Right forelimb (tissue), 1 donor: Measurements from ENCODE around the gene FBLIM1.

Experiments
- DNase-seq: peaks from one replicate; pipeline ENCODE4 v3.0.0-alpha.2; 2018

The FBLIM1 gene, protein sequence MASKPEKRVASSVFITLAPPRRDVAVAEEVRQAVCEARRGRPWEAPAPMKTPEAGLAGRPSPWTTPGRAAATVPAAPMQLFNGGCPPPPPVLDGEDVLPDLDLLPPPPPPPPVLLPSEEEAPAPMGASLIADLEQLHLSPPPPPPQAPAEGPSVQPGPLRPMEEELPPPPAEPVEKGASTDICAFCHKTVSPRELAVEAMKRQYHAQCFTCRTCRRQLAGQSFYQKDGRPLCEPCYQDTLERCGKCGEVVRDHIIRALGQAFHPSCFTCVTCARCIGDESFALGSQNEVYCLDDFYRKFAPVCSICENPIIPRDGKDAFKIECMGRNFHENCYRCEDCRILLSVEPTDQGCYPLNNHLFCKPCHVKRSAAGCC

GRCh38 chr1:15758343-15758931 is at the start of gene FBLIM1:
TSS of gene FBLIM1 (plus strand) at chr1:15758795. CDS start at chr1:15764984, 6,189 bp downstream.
- DNase-seq = no peak

GRCh38 chr1:15709226-15709625 is 49.4 kb upstream of the FBLIM1 start:
- DNase-seq = no peak

DNA sequence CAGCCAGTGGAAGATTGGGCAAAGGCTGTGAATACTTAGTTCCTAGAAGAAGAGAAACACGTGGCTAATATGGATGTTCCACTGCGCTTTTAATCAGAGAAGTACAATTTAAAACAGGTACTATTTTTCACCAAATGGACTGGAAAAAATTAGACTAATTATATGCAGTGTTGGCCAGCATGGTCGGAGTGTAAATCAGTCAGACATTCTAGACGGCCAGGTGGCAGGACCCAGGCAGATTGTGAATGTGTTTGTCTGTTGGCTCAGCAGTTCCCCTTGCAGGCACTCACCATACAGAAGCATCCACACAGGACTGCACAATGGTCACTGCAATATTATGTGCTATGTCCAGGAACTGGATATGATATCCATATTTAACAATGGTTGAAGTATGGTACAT is 46.4 kb upstream of the FBLIM1 start:
- DNase-seq = no peak

DNA sequence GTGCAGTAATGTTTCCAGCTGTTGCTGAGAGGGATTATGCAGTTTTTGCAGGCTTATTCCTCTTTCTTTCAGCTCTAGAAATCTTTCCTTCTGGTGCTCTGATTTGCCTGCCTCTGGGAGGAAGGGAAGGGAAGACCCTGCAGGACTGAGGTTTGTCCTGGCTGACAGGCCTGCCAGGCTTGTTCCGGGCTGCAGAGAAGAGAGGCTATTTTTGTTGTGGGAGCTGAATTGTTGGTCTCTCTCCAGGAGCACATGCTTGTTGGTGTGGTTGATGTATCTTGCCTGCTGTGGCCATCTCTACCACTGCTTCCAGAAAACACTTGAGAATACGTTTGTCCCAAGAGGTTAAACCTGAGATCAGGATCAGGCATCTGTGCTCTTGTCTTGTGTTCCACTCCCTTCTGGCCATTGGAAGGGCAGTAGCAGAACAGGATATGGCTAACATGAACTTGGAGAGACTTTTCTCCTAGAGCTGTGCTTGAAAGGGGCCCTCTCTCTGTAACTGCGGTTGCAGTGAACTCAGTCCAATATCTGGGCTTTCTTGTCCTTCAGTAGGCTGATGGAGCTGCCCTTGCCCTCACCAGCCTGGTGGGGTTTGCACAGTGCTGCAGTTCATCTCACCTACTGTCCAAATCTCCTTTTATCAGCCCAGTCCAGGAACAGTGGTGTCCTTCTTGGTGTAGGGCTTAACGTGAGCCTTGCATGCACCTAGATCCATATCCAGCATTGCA is 44.0 kb upstream of the FBLIM1 start:
- DNase-seq = no peak

DNA sequence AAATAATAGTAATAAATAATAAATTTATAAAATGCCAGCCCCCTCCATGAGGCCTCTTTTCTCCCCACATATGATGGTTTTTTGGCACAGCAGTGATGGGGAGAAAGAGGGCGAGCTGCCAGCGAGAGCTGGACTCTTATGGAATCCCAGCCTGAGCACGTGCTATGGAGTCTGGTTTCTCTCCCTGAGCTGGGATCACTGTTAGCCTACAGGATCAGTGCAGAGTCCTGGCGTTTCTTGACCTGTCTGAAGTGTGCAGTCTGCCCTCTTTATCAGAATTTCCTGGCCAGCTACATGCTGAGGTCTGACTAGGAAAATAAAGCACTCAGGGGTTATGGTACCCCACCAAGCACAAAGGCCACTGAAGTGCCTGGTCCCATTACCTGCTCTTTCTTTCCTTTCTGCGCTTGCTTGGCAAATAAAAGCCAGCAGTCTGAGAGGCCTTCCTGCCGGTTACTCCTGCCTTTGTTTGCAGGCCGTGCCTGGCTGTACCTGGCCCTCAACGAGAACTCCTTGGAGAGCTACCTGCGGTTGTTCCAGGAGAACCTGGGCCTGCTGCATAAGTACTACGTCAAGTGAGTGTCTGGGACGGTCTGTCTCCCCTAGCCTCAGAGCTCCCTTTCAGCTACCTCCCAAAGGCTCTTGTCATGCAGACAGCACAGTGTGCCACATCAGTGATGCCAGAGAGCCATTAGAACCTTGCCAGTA is 41.0 kb upstream of the FBLIM1 start:
- no peak for DNase-seq

DNA sequence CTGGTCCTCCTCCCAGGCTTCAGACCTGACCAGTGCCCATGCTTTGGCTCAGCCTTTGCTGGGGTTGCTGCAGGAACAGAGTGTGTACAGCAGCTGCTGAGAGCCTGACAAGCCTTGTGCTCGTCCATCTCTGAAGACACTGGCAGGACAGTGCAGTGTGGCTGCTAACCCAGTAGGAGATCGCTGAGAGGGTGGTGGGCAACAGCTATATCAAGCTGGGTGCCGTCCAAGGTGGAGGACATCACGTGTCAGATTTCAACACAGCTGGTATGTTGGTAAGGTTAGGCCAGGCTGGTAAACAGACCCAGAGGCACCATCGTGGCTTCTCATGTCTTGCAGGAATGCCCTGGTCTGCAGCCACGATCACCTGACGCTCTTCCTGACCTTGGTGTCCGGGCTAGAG is 40.4 kb upstream of the FBLIM1 start:
- no peak for DNase-seq

GRCh38 chr1:15719381-15720120 is 39.0 kb upstream of the FBLIM1 start:
- DNase-seq = no peak

- no peak for DNase-seq
These were observed 37.7 kb upstream of the FBLIM1 start for GRCh38 chr1:15720861-15721260.

DNA sequence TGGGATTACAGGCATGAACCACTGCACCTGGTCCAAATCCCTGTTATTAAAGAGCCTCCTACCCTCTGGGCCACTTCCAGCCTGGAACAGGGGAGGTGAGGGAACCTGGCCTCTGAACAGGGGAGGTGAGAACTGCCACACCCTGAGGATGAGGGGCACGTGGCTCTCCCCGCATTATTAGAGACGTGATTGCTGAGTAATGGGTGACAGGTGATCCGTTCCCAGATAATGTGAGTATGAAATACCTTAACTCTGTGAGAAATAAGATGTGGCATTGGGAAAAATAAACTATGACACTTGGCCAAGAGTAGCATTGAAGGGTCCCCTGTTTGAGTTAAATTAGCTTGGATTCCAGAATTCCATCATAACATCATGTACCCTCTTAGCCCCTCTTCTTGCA is 36.2 kb upstream of the FBLIM1 start:
- no peak for DNase-seq

GRCh38 chr1:15722836-15723532 is 35.6 kb upstream of the FBLIM1 start:
- DNase-seq = no peak

DNA sequence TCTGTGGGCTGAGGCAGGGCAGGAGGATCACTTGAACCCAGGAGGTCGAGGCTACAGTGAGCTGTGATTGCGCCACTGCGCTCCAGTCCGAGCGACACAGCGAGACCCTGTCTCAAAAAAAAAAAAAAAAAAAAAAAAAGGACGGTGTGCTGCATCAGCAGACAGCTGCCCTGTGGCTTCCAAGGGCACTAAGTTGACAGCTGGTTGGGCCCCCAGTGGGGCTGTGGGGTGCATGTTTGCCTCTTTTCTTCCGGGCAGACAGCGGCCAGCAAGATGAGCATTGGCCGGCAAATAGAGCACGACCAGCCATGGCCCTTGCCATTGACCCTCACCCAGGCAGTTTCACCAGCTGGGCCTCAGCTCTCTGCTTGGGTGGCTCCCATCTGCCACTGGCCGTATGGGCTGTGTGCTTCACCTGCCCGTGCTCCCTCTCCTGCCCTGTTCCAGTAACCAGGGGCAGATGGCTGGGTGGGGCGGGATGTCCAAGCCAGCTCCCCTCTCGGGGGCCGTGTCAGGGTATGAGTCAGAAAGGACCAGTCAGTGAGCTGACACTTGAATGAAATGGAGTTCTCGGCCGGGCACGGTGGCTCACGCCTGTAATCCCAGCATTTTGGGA is 34.9 kb upstream of the FBLIM1 start:
- DNase-seq = no peak

GRCh38 chr1:15724949-15725880 is 33.4 kb upstream of the FBLIM1 start:
- no peak for DNase-seq

GRCh38 chr1:15726508-15726907 is 32.1 kb upstream of the FBLIM1 start:
- no peak for DNase-seq

DNA sequence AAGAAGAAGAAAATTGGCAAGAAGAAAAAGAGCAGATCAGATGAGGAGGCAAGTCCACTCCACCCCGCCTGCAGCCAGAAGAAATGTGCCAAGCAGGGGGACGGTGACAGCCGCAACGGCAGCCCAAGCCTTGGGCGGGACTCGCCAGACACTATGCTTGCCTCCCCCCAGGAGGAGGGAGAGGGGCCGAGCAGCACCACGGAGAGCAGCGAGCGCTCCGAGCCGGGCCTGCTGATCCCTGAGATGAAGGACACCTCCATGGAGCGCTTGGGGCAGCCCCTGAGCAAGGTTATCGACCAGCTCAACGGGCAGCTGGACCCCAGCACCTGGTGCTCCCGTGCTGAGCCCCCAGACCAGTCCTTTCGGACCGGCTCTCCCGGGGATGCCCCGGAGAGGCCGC is 31.6 kb upstream of the FBLIM1 start:
- DNase-seq = no peak

DNA sequence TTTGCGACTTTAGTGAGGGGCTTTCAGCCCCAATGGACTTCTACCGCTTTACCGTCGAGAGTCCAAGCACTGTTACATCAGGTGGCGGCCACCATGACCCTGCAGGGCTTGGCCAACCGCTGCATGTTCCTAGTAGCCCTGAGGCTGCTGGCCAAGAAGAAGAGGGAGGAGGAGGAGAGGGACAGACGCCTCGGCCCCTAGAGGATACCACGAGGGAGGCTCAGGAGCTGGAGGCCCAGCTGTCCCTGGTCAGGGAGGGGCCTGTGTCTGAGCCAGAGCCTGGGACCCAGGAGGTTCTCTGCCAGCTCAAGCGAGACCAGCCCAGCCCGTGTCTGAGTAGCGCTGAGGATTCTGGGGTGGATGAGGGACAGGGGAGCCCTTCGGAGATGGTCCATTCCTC is 31.2 kb upstream of the FBLIM1 start:
- DNase-seq = no peak

DNA sequence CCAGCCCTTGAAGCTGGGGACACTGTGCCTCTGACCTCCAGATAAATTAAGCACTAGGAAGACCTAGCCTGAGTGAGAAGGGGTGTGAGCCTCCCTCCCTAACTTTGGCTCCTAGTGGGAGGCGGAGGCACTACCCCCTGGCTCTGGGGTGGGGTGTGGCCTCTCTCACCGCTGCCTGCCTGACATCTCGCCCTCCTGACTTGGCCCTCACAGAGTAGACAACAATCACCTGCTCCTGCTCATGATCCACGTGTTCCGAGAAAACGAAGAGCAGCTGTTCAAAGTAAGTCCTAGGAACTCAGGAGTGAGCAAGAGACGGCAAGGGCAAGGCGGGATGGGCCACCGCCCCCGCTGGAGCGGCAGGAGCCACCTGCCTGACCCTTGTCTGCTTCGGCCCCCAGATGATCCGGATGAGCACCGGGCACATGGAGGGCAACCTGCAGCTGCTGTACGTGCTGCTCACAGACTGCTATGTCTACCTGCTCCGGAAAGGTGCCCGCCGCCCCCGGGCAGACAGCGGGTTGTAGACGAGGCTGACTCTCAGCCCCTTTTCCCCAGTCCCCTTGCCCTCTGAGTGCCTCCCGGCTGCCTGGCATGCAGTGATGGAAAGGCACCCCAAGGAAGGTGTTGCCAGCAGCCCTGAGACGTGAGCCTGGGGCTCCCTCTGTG is 30.6 kb upstream of the FBLIM1 start:
- DNase-seq = no peak

- no peak for DNase-seq
These were observed 29.5 kb upstream of the FBLIM1 start for GRCh38 chr1:15728937-15729657.

DNA sequence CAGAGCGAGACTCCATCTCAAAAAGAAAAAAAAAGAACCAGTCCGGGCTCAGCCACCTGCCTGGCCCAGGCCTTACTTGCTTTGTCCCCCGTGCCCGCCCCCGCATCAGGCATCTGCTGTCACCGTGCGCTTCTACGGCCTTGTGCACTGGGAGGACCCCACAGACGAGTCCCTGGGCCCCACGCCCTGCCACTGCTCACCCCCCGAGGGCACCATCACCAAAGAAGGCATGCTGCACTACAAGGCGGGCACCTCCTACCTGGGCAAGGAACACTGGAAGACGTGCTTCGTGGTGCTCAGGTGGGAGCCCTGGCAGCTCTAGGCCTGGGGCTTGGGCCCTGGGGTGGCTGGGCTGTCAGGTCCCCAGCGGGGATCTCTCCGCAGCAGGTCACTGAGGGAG is 28.2 kb upstream of the FBLIM1 start:
- no peak for DNase-seq

- no peak for DNase-seq
These were observed 27.7 kb upstream of the FBLIM1 start for GRCh38 chr1:15730936-15731335.
